ENCODE results near the gene SCN10A.

Gene SCN10A

GRCh38 chr3:38717355-38718240 lies 98.4 kb downstream of the SCN10A start:
- DNase-seq, result no peak

GRCh38 chr3:38713121-38713520 lies 102.9 kb downstream of the SCN10A start:
- no peak for DNase-seq

GRCh38 chr3:38711321-38711720 lies 104.7 kb downstream of the SCN10A start:
- no peak for DNase-seq

GRCh38 chr3:38707730-38708129 lies 108.3 kb downstream of the SCN10A start:
- no peak for DNase-seq

GRCh38 chr3:38706961-38707360 lies 109.1 kb downstream of the SCN10A start:
- DNase-seq, result no peak

GRCh38 chr3:38702231-38702630 lies 113.8 kb downstream of the SCN10A start:
- DNase-seq, result no peak

- DNase-seq, result no peak
Observed at GRCh38 chr3:38698760-38699159, 117.3 kb downstream of the SCN10A start.

- DNase-seq, result no peak
Observed at GRCh38 chr3:38698061-38698460, 118.0 kb downstream of the SCN10A start.

GRCh38 chr3:38696034-38696433 lies 120.0 kb downstream of the SCN10A start:
- no peak for DNase-seq

GRCh38 chr3:38690185-38690584 lies 125.8 kb downstream of the SCN10A start:
- DNase-seq, result no peak

- DNase-seq, result no peak
Observed at GRCh38 chr3:38689774-38690173, 126.2 kb downstream of the SCN10A start.

- no peak for DNase-seq
Observed at GRCh38 chr3:38689346-38689745, 126.7 kb downstream of the SCN10A start.

GRCh38 chr3:38687321-38687720 lies 128.7 kb downstream of the SCN10A start:
- DNase-seq, result no peak

- DNase-seq, result no peak
Observed at GRCh38 chr3:38684546-38684945, 131.5 kb downstream of the SCN10A start.

- no peak for DNase-seq
Observed at GRCh38 chr3:38669668-38670067, 146.3 kb downstream of the SCN10A start.

- DNase-seq, result no peak
Observed at GRCh38 chr3:38662544-38662943, 153.5 kb downstream of the SCN10A start.

GRCh38 chr3:38658841-38659240 lies 157.2 kb downstream of the SCN10A start:
- DNase-seq, result no peak

- no peak for DNase-seq
Observed at GRCh38 chr3:38657369-38657768, 158.6 kb downstream of the SCN10A start.

GRCh38 chr3:38655708-38656300 lies 160.2 kb downstream of the SCN10A start:
- no peak for DNase-seq

GRCh38 chr3:38653685-38654537 lies 162.1 kb downstream of the SCN10A start:
- DNase-seq, result no peak

GRCh38 chr3:38652934-38653333 lies 163.1 kb downstream of the SCN10A start:
- no peak for DNase-seq

GRCh38 chr3:38651153-38651789 lies 164.7 kb downstream of the SCN10A start:
- peak; percentile 88 for DNase-seq
